GM12801 (cell line): ENCODE data around the gene ERRFI1.

Source experiments
- TF ChIP-seq, protein P1 (sequence below): IDR thresholded peaks from one replicate; pipeline ENCODE4 v1.5.1; 2011; ENCODE audit warnings: control low read depth; ENCODE audit not compliant: insufficient read length; ENCODE audit errors: extremely low read depth

The ERRFI1 gene

DNA sequence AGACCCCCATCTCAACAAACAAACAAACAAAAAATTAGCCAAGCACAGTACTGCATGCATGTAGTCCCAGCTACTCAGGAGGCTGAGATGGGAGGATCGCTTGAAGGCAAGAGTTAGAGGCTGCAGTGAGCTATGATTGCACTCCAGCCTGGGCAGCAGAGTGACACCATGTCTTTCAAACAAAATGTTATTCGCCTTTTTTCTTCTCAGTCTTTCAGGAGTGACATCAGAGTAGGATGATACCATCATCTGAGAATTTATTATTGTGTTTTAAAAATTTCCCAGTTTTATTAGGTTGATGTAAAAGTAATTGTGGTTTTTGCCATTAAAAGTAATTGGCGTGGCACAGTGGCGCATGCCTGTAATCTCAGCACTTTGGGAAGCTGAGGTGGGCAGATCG, 53.8 kb downstream of the ERRFI1 start:
- TF ChIP-seq, protein P1, sequence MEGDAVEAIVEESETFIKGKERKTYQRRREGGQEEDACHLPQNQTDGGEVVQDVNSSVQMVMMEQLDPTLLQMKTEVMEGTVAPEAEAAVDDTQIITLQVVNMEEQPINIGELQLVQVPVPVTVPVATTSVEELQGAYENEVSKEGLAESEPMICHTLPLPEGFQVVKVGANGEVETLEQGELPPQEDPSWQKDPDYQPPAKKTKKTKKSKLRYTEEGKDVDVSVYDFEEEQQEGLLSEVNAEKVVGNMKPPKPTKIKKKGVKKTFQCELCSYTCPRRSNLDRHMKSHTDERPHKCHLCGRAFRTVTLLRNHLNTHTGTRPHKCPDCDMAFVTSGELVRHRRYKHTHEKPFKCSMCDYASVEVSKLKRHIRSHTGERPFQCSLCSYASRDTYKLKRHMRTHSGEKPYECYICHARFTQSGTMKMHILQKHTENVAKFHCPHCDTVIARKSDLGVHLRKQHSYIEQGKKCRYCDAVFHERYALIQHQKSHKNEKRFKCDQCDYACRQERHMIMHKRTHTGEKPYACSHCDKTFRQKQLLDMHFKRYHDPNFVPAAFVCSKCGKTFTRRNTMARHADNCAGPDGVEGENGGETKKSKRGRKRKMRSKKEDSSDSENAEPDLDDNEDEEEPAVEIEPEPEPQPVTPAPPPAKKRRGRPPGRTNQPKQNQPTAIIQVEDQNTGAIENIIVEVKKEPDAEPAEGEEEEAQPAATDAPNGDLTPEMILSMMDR = no peak

DNA sequence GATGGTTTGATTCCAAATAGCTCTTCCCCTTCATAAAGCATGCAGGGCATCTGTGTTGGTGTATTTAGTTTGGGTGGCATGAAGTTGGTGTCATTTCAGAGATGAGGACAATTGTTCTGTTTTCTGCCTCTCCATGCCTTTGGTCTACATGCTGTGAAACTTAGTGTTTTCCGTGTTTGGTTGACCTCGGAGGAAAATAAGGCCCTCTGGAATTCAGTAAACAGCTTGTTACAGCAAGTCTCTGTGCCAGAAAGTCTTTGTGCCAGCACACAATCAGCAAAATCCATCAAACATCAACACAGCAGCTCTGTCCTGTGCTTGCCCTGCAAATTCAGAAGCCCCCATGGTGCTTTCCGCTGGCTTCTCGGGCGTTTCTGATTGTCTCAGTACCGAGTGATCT, 55.1 kb downstream of the ERRFI1 start:
- TF ChIP-seq, protein P1 = no peak

DNA sequence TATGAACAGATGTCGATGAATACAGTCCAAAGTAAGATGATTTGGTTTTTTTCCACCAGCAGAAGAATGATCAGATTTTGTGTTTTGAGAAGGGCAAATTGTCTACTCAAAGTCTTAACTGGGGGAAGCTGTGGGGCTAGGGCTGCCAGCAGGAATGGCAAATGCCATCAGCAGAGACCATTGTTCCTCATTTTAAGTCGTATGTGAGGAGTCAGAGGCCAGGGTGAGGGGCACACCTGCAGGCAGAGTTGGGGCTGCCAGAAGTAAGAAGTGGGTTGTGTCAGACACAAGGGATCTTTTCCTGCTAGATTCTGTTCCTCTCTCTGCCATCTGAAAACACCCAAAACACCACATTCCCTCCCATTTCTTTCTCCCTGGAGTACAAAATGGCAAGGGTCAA, 55.9 kb downstream of the ERRFI1 start:
- TF ChIP-seq, protein P1 = no peak

DNA sequence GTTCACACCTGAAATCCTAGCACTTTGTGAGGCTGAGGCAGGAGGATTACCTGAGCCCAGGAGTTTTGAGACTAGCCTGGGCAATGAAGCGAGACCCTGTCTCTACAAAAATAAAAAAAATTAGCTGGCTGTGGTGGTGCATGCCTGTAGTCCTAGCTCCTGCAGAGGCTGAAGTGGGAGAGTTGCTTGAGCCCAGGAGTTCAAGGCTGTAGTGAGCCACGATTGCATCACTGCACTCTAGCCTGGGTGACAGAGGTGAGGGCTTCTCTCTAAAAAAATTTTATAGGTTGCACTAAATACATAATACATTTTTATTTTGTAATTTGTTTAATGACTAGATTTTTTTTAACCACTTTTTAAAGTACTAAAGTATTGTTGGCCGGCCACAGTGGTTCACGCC, 58.5 kb downstream of the ERRFI1 start:
- TF ChIP-seq, protein P1 = no peak

DNA sequence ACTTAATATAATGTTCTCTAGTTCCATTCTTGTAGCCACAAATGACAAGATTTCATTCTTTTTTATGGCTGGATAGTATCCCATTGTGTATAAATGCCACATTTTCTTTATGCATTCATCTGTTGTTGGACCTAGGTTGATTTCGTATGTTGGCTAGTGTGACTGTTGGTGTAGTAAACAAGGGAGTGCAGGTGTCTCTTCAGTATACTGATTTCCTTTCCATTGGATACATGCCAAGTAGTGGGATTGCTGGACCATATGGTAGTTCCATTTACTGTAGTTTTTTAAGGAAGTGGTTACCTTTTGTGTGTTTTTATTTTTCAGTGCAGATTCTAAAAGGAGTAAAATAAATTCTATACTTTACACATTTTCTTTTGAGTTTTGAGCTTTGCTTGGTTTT, 58.9 kb downstream of the ERRFI1 start:
- TF ChIP-seq, protein P1 = no peak

DNA sequence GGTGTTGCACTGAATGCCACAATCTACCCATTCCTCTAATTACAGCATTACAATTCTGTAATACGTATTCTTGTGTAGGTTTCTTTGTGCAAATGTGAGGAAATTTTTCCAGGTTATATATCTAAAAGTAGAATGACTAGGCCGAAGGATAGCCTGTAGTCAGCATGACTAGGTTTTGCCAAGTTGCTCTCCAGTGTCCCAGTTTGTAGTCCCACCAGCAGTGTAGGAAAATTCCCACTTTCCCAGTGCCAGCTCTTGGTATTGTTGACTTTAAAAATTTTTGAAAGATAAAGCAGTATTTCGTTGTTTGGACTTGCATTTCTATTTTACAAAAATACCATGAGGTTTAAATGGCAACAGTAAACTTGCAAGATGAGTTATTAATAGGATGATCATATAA, 61.6 kb downstream of the ERRFI1 start:
- TF ChIP-seq, protein P1 = no peak

DNA sequence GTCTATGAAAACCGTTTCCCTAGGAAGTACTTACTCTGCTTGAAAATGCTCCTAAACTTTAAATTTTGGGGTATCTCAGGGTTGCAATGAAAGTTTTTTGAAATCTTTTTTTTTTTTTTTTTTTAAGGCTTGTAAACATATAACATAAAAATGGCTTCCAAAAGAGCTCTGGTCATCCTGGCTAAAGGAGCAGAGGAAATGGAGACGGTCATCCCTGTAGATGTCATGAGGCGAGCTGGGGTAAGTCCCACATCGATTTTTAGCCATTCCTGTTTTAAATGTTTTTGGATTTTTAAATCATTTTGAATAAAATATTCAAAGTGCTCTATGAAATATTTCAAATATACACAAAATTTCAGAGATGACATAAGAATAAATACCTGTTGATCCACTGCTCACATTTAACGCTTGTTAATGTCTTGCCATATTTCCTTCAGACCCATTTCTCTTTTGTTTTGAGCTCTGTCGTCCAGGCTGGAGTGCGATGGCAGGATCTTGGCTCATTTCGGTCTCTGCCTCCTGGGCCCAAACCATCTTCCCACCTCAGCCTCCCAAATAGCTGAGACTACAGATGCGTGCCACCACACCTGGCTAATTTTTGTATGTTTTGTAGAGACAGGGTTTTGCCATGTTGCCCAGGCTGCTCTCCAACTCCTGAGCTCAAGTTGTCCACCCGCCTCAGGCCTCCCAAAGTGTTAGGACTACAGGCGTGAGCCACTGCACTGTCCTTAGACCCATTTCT, 63.3 kb downstream of the ERRFI1 start:
- TF ChIP-seq, protein P1 = no peak

DNA sequence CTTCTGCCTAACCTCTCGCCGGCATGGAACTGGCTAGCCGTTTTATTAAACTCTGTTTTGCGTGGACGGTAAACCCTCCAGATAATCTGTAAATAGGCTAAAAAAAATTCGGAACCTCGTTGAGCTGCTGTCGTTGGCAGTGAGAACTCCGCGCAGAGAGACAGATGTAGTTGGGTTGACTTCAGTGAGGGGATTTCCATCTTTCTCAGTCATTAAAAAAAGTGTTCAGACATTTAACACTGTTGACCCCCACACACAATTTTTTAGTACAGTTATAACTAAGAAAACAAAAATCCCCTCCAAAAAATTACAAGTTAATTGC, 64.1 kb downstream of the ERRFI1 start:
- TF ChIP-seq, protein P1 = no peak
